ENCODE measurements around the gene TMEM185A.
"Not testable (repeated sequence)": the region's sequence is repeated elsewhere in the genome, so short reads cannot be mapped to it uniquely, and the experiment has no call there.

GRCh38 chrX:149547782-149548181 is 83.8 kb downstream of the TMEM185A start:
- TF ChIP-seq CTCF (conservative IDR thresholded peaks at IDR 0.05; ENCODE audit: low read depth, low read length); EZH2 (IDR thresholded peaks at IDR 0.05; ENCODE audit: borderline replicate concordance, low read depth, low read length, poor library complexity, severe bottlenecking): not testable (repeated sequence)
